Hematopoietic multipotent progenitor cell (in vitro differentiated cells): ENCODE results near the gene NEDD8. TPM values are rescaled to one million over a fixed set of nuclear protein-coding genes. Genes with fewer than 3 reads are reported as not detected.

Experiments
- DNase-seq, 3 donors: peaks; one replicate each; pipeline ENCODE4 v3.0.0-alpha.2; 2011 to 2015; ENCODE audit warnings: low read depth in 2 of 3, low spot score in 2 of 3
- total RNA-seq: library from RNA; depleted of rRNA; stranded (reverse); fragments of >200 nt; gene quantifications from one replicate; pipeline ENCODE4 v1.2.3, GENCODE V29; 2012

The NEDD8 gene
- 55.2 TPM for total RNA-seq

DNA sequence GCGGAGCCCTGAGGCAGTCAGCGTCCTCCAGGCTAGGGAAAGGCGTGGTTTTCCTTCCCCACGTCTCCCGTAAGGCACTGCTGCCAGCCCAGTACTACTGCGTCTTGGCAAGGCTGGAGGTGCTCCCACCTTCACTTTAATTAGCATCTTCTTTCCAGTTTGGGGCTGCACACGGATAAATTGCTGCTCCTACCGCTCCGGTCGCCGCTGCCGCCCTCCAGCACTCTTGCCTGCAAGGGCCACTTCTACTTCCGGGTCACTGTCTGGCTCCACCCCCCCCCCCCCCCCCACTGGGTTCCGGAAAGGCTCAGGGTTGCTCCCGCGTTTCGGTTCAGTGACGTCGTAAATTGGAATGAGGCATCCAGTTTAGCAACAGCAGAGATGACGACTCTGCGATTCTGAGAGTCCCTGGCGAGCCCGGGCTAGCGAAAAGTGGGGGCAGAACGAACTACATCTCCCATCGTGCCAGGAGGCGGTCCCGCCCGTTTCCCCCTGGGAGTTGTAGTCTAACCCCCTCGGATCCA, at the start of gene NEDD8:
Gene NEDD8, minus strand, starts transcription at position 247 of the 524 bp plus-strand sequence. Its CDS starts 100 bp downstream, at position 147.
- DNase-seq: peak; percentile 80 to 94 (median 89)

- DNase-seq: no peak
Measured at GRCh38 chr14:24281636-24282035, 49.5 kb upstream of the NEDD8 start.

DNA sequence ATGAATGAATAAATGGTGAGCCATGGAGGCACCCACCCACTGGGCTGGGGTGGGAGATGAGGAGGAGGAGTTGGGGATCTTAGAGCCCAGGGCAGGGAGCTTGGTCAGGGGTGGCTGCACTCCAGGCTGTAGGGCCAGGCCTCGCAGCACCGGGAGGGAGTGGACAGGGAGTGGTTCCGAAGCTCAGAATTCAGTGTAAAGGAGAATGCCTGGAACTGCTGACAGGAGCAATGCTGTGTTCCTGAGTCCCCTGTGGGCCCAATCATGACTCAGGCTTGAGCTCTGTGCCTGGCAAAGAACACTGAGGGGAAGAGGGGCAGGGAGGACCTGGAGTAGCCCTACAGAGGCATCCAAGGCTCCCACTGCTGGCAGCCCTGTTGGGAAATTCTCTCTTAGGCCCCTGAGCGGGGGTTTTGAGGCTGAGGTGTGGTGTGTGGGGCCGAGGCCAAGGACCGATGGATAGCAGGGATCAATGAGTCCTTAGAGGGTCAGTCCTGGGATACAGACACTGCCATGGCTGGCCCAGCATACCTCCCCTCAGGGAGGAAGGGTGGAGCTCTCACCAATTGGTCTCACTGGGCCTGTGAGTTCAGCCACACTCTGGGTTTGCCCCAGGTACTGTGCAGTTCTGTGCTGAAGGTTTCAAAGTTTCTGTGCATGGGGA, 48.8 kb upstream of the NEDD8 start:
- no peak for DNase-seq

- peak in 2 of 3 donors; percentile 75 to 81 for DNase-seq
Measured at GRCh38 chr14:24279301-24280186, 47.4 kb upstream of the NEDD8 start.

DNA sequence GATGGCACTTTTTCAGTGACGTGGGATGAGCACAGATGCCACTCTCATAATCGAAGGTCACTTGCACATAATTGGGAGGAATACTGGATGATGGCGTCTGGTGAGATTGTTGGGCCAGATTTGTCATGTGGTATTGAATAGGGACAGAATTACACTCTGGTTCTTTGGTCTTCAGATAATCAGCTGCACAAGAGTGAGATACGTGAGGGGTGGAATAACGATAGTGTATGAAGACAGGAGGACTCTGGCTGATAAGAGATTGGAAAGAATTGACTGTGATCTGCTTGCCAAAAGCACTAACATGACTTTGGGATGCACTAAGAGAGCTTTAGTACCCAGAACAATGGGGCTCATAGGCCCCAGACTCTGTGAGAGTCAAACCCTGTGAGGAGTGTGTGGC, 46.3 kb upstream of the NEDD8 start:
- no peak for DNase-seq

- peak in 2 of 3 donors; percentile 89 to 95 for DNase-seq
Measured at GRCh38 chr14:24277606-24278321, 45.6 kb upstream of the NEDD8 start.

DNA sequence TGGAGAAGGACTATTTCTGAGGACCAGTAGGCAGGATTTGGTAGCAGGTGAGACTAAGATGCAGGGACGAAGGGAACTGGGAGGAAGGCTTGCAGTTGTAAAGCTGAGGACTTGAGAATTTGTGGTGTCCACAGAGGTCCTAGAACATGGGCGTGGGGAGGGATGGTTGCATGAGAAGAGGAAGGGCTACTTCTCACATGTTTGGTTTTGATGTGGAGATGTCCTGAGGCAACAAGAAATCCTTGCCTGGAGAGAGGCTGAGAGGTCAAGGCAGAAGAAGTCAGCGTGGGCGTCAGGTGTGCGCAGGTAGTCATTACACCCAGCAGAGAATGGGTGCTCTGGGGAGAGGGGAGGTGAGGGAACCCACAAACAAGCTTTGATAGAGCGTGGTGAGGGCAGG, 44.9 kb upstream of the NEDD8 start:
- DNase-seq: no peak

GRCh38 chr14:24274101-24274543, 42.0 kb upstream of the NEDD8 start:
- DNase-seq: peak in 1 of 3 donors; percentile 29

DNA sequence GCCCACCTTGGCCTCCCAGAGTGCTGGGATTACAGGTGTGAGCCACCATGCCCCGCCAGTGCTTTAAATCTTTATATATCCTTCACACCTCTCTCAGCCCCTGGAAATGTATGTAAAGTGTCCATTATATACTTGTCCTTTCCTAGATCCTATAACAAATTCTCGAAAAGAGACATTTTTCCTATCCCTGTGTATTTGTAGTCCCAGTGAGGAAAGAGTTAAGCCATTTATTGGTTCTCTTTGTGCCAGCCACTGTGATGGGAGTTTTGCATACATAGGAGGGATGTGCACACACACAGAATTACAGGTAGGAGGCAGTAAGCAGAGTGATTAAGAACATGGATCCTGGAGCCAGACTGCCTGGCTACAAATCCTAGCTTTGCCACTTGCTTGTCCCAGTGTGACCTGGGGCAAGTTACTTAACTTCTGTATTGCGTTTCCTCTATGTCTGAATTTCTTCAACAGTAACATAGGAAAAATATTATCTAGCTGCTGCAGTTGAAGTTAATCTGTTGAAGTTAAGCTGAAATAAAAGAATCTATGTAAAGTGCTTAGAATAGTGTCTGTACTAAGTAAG, 41.3 kb upstream of the NEDD8 start:
- no peak for DNase-seq

DNA sequence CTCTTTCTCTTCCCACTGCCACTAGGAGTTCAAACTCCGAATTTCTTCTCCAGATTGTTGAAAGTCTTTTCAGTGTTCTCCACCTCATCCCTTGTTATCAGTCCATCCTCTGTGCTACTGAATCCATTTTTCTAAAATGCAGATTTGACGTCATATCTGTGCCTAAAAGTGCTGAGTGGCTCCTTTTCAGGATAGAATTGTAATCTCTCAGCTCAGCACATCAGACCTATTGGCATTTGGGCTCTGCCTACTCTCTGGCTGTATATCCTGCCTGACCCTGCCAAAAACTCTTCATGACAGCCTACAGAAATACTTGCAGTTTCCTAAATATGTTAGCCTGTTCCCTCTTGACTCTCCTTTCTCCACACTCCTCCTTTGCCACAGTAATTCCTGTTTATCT, 40.3 kb upstream of the NEDD8 start:
- no peak for DNase-seq

DNA sequence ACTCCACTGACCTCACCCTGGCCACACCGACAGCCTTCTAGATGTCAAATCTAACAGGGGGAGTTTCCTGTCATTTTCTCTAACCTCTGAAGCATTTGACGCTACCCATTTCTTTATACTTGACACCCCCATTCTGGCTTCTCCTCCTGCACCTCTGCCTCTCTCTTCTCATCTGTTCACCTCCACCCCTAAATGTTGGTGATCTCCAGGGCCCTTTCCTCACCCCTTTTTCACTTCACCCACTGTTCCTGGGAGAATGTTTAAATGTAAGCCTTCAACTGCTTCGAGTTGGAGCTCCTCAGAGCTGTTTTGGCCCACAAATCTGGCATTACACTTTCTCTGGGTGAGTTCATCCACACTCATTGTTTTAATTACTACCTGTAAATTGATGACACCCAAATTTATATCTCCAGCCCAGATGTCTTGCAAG, 39.7 kb upstream of the NEDD8 start:
- no peak for DNase-seq

DNA sequence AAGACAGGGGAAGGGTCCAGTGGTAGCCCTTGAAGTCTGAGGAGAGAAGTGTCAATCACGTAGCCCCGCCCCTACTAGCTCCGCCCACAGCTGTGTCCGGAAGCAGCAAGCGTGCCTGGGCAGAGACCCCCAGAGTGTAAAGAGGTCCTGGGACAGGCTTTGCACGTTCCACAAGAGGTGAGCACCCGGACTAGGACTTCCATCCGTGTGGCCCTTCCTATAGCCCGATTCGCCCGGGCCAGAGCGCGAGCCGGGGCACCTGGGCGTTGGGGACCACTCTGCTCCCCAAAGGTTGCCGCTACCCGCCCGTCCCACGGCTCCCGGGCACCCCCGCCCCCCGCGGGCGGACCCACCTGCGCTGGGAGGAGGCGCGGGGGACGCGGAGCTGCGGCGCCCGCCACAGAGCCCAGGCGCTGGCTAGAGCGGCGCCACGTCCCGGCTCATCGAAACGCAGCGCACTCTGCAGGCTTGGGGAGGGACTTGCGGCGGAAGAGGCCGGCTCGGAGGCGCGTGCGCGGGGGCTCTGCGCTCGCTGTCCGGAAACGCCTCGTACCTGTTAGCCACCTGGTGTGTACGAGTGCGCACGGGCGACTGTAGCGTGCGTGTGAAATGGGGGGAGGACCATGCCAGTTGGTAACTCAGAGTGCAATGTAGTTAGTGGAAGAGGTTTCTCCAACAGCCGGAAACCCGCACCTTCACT, 39.1 kb upstream of the NEDD8 start, which contains the start of gene RABGGTA:
Gene RABGGTA, minus strand, starts transcription at position 464 of the 700 bp plus-strand sequence. CDS start 482 bp downstream, outside the sequence.
- peak; percentile 87 to 95 (median 90) for DNase-seq

DNA sequence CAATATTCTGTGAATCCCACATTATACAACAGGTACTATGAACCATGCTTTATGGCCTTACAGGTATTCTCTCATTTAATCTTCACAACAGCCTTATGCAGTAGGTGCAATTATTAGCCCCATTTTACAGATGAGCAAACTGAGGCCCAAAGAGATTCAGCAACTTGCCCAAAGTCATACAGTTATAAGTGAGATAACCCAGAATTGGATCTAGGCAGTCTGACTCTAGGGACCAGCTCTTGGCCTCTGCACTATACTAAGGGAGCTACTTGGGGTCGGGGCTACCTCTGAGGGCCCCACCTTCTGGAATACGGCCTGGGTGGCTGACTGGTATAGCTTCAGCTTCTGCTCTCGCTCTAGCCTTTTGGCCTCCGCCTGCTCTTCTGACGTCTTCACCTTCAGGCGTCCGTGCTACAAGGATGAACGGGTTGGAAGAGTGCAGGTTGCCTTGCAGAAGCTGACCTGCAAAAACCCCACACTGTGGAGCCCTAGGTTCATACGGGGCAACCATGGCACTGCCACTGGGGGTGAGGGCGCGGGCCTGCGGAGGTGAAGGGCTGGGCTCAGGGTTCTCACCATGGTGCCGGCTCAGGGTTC, 38.5 kb upstream of the NEDD8 start:
- peak in 1 of 3 donors; percentile 32 for DNase-seq

- DNase-seq: no peak
Measured at GRCh38 chr14:24269910-24270536, 37.9 kb upstream of the NEDD8 start.

DNA sequence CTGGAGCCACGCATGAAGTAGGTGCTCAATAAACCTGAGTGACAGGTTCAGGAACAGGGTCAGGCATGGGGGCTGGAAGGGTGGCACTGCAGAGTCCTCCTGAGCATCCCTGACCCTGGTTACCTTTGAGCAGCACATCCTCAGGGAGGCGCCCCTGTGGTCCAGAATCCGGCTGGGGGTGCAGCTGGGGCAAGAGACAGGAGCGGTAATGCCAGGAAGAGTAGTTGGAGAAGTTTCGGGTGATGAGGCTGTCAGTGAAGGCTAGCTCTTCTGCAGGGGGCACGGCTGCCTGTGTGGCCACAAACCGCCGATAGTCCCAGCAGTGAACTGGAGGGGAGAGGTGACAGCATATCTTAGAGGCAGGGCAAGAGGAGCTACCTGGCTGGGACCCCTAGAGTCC, 37.2 kb upstream of the NEDD8 start:
- DNase-seq: no peak

GRCh38 chr14:24268225-24268624, 36.1 kb upstream of the NEDD8 start:
- DNase-seq: no peak

DNA sequence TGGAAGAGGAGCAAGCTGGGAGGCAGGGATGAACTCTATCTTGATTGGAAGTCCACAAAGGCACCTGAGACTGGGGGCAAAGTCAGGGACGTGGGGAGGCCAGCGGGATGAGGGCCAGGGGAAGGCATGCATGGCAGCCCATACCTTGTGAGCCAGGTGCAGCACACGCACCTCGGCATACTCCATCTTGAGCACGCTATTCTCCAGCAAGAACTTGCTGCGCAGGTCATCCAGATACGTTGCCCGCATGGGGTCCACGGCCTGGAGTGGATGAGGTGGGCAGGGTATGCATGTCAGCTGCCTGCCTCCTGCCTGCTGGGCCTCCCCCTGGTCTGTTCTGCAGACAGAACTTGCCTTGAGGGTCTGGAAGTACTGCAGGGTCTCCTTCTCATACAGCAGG, 35.3 kb upstream of the NEDD8 start:
- DNase-seq: no peak

DNA sequence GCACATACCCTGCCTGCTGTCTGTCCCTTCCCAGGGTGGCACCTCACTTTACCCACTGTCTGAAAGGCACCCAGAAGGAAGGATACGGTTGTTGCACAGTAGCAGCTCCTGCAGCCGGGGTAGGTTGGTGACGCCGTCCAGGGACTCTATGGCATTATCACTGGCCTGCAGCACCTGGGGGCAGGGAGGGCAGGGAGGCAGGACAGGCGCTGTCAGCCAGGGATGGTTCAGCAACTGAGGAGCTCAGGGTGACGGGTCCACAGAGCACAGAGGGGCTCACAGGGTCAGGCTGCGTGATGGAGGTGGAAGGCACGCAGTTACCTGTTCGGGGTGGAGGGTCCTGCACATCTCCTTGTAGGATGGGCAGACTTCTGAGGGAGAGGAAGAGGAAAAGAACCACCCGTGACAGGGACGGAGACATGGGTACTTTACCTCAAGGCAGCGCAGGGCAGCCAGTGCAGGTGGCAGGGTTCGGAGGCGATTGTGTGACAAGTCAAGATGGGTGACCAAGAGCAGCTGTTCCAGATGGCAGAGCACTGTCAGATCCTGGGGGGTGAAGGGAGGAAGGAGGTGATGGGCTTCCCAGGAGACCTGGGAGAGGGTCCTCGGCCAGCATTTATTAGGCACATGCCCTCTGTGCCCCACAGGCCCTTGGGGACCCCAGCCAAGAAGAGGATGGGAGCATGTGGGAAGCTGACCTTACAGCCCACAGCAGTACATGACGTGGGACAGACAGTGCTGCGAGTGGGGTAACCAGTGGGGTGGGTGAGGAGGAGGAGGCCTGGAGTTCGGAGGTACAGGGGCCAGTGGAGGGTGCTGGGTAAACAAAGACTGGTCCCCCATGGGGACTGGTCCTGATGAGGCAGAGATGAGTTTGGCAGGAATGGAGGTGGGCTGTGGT, 34.4 kb upstream of the NEDD8 start:
- DNase-seq: no peak
